SKM-1 treated with dmso at 0.1 percent for 144 hours (cell line): ENCODE data around the gene ATG16L2.
"Not testable (repeated sequence)": the region's sequence is repeated elsewhere in the genome, so short reads cannot be mapped to it uniquely, and the experiment has no call there.

Source experiments
- DNase-seq: peaks from one replicate; lab custom pipeline; 2025; ENCODE audit not compliant: unreplicated experiment; lab: John Stamatoyannopoulos, UW

ATG16L2 gene

DNA sequence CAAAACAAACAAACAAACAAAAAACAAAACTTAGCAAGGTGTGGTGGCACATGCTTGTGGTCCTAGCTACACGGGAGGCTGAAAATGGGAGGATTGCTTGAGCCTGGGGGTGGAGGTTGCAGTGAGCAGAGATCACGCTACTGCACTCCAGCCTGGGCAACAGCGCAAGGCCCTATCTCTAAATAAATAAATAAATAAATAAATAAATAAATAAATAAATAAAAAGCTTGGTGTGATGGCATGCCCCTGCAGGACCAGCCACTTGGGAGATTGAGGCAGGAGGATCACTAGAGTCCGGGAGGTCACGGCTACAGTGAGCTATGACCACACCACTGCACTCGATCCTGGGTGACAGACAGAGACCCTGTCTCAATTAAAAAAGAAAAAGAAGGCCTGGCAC is 11.4 kb upstream of the ATG16L2 start:
- no peak for DNase-seq

DNA sequence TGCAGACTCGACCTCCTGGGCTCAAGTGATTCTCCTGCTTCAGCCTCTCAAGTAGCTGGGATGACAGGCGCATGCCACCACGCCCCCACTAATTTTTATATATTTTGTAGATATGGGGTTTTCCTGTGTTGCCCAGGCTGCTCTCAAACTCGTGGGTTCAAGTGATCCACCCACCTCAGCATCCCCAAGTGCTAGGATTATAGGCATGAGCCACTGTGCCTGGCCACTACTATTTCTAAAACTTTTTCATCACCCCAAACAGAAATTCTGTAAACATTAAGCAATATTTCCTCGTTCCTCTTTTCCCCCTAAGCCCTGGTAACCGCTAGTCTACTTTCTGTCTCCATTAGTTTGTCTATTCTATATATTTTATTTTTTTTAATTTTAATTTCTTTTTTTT is 9.0 kb upstream of the ATG16L2 start:
- peak; percentile 80 for DNase-seq

DNA sequence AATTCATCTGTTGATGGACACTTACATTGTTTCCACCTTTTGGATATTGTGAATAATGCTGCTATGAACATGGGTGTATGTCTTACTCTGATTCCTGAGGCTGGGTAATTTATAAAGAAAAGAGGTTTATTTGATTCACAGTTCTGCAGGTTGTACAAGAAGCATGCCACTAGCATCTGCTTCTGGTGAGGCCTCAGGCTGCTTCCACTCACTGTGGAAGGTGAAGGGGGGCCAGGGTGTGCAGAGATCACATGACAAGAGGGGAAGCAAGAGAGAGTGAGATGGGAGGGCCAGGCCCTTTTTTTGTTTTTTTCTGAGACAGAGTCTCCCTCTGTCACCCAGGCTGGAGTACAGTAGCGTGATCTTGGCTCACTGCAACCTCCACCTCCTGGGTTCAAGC is 7.8 kb upstream of the ATG16L2 start:
- not testable (repeated sequence) for DNase-seq

DNA sequence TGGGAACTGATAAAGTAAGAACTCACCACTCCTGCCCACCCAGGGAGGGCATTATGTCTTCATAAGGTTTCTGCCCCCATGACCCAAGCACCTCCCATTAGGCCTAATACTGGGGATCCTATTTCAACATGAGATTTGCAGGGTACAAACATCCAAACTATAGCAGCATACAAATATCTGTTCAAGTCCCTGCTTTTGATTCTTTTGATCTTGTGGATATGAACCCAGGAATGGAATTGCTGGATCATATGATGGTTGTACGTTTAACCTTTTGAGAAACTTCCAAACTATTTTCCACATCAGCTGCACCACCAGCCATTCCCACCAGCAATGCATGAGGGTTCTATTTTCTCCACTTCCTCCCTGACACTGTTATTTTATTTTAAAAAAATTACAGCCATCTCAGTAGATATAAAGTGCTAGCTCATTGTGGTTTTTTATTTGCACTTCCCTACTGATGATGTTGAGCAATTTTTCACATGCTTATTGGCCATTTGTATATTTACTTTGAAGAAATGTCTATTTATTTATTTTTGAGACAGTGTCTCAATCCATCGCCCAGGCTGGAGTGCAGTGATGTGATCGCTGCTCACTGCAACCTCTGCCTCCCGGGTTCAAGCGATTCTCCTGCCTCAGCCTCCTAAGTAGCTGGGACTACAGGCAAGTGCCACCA is 7.1 kb upstream of the ATG16L2 start:
- DNase-seq, result peak; percentile 54

DNA sequence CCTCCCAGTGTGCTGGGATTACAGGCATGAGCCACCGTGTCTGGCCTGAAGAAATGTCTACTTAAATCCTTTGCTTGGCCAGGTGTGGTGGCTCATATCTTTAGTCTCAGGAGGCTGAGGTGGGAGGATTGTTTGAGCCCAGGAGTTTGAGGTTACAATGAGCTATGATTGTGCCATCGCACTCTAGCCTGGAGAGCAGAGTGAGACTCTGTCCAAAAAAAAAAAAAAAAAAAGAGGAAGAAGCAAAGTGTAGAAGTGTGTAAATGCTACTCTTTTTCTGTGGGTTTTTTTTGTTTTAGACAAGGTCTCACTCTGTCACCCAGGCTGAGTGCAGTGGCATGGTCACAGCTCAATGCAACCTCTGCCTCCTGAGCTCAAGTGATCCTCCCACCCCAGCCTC is 6.4 kb upstream of the ATG16L2 start:
- DNase-seq, result peak; percentile 87

DNA sequence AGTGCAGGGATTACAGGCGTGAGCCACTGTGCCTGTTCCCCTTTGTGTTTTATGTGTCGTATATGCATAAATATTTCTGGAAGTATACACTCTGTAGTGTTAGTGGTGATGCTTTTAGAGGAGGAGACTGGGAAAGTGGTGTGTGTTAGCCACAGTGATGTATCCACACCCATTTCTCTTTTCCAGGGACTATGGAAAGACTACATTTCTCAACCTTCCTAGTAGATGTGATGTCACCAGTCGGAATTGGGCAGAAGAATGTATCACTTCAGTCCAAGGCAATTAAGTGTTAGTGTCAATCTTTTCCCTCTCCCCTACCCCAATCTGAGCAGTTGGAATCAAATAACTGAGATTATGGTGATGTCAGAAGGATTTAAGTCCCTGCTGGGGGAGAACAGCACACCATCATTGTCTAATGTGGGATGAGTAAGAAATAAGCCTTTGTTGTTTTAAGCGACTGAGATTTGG is 5.8 kb upstream of the ATG16L2 start:
- DNase-seq, result no peak

DNA sequence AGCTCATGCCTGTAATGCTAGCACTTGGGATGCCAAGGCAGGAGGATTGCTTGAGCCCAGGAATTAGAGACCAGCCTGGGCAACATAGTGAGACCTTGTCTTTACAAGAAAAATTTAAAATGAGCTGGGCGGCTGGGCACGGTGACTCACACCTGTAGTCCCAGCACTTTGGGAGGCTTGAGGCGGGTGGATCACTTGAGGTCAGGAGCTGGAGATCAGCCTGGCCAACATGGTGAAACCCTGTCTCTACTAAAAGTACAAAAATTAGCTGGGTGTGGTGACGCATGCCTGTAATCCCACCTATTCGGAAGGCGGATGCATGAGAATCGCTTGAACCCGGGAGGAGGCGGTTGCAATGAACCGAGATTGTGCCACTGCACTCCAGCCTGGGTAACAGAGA is 2.5 kb upstream of the ATG16L2 start:
- DNase-seq, result not testable (repeated sequence)

DNA sequence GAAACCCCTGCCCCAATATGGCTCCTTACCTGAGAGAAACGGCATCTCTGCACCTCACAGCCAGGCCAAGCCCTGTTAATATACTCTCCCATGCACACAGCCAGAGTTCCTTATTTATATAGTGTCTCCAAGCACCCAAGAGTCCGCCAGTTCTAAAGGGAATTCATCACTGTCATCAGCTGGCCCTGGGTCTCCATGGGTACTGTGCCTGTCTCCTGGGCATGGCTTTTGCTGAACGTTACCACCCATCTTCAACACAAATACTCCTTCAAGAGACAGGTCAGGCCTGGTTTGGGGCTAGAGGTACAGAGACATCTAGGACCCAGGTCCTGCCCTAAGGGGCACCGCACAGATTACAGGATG is 1.6 kb upstream of the ATG16L2 start:
- no peak for DNase-seq

DNA sequence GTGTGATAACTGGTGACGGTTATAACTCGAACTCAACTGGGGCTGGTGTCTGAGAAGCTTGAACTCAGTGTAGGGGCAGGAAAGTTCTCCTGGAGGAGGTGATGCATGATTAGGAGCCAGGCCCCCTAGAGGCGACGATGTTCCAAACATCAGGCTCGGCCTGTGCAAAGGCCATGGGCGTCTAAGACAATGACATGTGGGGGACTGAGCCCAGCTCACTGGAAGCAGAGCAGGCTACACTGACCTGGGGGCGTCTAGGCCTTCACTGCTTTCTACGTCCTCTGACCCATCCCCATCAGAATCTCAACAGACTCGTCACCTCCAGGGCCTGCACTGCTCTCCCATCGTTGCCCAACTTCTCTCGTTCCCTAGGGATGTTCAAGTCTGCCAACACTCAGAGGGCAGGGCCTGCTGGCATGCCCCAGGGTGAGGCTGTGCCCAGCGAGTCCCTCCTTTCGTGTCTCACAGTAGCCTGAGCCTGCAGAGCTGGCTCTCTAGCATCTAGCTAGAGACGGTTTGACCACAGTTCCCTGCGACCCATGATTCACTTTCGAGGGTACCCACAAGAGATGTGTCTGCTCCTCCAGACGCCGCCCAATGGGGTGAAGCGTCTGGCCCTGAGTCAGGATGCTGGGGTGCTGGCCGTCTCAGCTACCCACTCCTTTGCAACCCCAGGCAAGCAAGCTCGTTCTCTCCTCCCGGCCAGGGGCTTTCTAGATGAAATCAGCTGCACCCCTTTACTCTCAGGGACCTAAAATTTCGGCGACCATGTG is 1.1 kb upstream of the ATG16L2 start:
- DNase-seq, result peak; percentile 42

DNA sequence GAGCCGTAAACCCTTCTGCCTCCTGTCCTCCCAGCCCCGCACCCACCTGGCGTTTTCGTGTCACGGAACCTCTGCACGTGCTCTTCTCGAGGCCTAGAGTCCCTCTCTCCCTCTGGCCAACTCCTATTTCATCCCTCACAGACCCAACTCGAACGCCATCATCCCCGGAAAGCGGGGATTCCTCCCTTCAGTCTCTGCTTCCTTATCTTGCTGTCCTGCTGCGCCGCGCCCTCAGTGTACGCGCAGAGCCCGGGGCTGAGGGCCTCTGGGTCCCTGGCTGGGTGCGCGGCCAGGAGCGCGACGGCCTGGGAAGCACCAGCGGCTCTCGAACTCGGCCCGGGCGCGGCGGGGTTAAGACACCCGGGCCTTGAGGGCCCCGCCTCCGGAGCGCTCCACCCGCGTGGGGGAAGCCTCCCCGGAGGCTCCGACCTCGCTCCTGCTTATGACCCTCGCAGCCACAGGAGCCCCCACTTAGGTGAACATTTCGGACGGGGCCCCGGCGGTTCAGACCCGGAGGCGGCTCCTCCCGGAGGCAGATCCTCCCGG is 398 bp upstream of the ATG16L2 start:
- DNase-seq, result peak; percentile 82

DNA sequence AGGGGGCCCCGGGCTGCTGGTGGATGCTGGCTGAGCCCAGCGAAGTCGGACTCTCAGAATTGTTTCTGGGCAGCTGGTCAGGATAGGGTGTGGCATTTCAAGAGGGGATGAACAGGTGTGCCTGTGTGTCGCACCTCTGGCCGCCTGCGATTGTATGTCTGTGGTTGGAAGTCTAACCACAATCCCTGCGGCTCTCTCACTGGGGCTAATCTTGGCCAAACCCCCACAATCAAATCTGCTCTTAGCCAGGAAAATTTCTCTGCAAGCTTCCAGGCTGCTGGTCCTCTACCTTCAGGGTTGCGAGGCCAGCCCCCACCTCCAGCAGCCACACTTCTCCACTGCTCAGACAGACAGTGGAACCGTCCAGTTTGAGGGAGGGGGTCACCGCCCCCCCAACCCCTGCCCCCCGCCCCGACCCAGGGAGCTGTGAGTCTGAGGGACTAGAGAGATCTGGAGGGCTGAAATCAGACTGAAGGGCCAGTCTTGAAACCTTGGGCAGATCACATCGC is 953 bp downstream of the ATG16L2 start:
- no peak for DNase-seq

DNA sequence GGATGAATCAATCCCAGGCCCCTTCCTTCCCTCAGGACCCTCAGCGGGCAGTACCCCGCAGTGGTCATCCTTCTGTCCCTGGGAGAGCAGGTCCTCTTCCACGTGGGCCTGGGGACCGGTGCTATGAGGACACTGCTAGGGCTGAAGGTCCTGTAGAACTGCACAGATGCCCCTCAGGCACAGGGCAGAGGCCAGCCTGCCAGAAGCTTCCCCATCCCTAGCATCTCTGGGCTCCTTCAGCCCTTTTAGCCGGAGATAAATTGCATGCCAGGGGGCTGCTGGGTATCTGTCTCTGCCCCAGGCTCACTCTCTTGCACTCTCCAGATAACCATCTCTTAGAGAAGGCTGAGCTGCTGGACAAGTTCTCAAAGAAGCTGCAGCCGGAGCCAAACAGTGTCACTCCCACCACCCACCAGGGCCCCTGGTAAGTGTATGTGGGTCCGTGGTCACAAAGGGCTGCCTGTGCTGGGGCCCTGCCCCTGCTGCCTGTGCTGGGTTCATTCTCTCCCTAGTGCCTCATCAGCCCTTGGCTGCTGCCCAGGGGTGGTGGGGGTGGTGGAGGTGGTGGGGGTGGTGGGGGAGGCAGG is 2.3 kb downstream of the ATG16L2 start:
- DNase-seq, result peak; percentile 59

DNA sequence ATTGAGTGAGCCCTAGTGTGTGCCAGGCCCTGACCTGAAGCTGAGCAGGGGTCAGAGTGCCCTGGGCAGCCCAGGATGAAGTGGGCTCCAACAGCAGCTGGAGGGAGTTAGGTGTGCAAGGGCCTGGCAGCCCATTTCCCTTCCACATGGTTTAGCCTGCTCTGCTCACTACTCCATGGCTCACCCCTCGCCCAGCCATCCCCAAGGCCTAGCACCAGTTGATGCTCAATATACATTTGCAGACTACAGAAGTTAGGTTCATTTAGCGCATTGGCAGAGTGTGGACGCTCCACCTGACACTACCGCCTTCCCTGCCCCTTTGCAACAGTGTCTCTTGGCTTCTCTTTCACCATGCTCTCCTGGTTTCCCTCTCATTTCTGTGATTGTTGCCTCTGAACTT is 3.8 kb downstream of the ATG16L2 start:
- no peak for DNase-seq

DNA sequence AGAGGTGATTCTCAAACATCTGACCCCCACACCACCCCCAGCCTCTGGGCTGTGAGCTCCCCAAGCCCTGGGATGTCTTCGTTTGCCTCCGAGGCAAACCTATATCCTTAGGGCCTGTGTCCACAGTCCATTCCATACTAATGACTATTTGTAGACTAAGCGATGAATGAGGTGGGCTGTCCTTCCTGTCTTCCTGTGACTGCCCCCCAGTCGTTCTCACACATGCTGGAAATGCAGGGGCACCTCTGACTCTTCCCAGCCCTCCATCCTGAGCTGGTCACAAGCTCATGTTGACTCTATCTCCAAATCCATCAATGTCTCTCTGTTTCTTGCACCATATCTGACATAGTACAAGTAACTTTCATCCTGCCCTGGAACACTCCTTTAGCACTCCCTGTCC is 4.8 kb downstream of the ATG16L2 start:
- DNase-seq, result no peak

DNA sequence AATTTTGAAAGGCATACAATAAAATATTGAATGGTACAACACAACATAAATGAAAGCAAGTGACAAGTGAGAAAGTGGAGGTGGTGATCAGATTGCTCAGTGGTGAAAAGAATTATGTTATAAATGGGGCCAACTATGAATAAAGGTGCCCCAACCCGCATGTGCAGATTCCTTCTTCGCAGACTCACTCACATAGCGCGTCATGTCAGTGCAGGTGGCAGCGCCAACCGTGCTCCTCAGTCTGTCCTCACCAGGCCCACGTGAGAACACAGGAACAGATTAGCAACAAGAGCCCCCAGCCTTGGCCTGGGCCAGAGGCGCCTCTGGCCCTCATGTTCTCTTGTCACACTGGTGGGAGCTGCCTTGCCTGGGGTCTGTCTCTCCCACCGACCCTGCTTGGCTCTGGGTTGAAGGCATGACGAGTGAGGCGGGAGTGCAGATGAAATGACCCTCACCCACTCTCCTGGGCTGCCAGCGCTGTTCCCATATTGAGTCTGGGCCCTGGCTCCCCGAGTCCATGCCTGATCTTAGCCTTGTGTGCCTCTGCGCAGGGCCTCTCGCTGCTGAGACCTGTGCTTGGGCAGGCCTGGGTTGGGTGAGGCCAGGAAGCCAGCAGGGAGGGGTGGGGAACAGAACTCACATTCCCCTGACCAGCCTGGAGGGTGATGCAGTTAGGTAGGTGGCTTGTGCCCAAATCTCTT is 6.4 kb downstream of the ATG16L2 start:
- DNase-seq, result no peak

DNA sequence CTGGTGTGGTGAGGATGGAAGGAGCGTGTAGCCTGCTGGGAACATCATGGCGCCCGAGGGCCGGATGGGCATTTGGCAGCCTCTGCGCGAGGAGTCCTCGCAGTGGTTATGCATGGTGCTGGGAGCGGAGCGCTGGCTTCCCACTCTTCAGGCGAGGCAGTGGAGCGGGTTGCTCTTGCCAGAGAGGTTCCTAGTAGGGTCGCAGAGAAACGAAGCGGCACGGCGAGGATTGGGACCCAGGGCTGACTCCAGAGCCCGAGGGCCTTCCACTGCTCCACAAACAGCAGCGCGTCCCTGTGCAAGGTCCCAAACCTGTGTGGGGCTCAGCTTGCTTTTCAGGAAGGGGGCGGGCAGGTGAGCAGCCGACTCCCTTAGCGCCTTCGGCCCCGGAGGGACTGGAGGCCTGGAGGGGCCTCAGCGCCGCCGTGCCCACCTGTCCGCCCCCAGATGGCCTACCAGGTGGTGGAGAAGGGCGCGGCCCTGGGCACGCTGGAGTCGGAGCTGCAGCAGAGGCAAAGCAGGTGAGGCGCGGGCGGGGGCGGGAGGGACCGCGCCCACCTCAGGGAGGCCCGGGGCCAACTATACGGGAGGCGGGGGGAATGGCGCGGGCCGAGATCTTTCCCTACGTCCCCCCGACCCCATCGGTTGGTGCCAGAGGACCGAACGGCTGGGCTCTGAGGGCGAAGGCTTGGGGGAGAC is 7.2 kb downstream of the ATG16L2 start:
- DNase-seq, result no peak

DNA sequence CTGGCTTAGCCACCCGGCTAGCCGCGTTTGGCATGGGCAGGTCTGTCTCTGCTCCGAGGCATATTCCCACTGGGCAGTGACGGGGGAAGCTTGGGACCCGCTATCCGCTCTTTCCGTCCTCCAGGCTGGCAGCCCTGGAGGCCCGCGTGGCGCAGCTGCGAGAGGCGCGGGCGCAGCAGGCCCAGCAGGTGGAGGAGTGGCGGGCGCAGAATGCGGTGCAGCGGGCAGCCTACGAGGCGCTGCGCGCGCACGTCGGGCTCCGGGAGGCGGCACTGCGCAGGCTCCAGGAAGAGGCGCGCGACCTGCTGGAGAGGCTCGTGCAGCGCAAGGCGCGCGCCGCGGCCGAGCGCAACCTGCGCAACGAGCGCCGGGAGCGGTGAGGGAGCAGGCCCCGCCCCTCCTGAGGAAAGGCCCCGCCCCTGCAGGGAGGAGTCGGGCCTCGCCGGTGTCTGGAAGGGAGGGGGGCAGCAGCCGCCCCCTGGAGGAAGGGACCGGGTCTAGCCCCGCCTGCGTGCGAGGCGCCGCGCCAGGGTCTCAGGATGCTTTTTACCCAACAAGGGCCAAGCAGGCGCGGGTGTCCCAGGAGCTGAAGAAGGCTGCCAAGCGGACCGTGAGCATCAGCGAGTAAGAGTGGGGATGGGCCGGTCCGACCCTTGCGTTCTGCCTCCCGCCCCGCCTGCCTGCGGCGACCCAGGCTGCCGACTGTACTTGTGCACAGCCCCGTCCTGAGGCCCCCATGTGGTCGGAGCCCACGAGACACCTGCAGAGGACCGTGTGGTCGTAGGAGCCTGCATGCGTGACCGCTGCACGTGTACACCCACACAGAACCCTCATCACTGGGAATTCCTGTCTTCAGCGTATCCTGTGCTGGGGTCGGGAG is 7.9 kb downstream of the ATG16L2 start:
- DNase-seq, result no peak

DNA sequence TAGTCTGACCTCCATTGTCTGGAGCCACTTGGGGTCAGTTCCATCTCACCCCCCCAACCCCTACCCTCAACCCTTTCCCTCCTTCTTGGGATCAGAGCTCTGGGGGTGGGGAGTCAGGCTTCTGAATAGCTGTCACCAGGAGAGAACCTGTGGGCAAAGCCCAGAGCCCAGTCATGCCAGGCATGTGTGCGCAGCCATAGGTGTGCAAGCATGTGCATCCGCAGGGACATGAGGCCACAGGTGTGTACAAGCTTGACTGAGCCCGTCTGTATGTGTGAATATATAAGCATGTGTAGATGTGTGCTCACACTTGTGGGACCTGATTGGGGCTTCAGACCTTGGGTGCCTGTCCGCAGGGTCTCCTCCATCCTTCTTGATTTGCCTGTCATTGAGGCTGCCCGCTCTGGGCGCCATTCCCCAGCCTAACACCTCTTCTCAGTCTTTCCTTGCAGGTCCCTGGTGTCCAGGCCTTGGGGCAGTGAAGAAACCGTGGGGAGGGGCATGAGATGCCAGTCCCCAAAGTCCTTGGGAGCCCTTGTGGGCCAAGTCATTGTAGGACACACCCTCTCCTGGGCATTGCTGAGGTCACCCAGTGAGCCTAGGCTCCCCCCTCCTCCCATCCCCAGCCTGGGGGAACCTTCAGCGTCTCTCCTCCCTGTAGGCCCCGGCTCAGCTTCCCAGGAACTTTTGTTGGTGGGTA is 9.0 kb downstream of the ATG16L2 start:
- DNase-seq, result no peak

DNA sequence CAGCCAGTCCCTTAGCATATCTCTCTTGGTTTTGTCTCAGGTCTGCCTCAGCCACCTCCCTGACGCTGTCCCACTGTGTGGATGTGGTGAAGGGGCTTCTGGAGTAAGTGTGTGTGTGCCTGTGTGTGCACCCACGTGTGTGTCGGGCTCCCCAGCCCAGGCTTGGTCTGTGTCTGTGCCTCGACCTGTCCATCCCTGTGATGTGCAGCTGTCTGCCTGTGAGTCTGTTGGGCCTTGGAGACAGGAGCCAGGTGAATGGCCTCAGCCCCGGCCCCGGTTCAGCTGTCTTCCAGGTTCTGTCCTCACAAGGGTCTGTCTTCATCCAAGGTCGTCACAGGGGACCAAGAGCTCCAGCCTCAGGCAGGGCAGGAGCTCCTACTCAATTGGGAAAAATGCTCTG is 9.8 kb downstream of the ATG16L2 start:
- no peak for DNase-seq
